Tibial nerve (tissue), 4 donors: ENCODE results near the gene CCDC13. TPM values are rescaled to one million over a fixed set of nuclear protein-coding genes. Genes with fewer than 3 reads are reported as not detected.

ENCODE experiments used
- small RNA-seq: library from RNA; depleted of rRNA; stranded (forward); fragments of <200 nt; gene quantifications from one replicate; pipeline ENCODE3, GENCODE V24; 2016
- total RNA-seq, 4 donors: library from RNA; depleted of rRNA; stranded (reverse); fragments of >200 nt; gene quantifications; one replicate each; pipeline ENCODE4 v1.1.0, GENCODE V29; 2016

CCDC13 gene
- total RNA-seq, 4 donors from 2014 or later = 1.7 to 12.6 (median 2.0) TPM

Small RNA genes lying within 50 kb of the gene (small RNA-seq; reads per million reads assigned to genes)
- gene CCDC13 = not detected

Other genes with a start within 250 kb of the CCDC13 start
- gene SEC22C, start 191.3 kb downstream of the CCDC13 start, total RNA-seq = 10 to 100 TPM; 74.1 to 95.3 (median 86.1) TPM
- 10 to 100 TPM; 10.2 to 28.2 (median 15.7) TPM for gene SS18L2, start 182.4 kb downstream of the CCDC13 start, total RNA-seq
- gene NKTR, start 172.6 kb downstream of the CCDC13 start, total RNA-seq = 100 to 1,000 TPM; 122 to 175 (median 146) TPM
- gene ZBTB47, start 119.6 kb downstream of the CCDC13 start, total RNA-seq = 10 to 100 TPM; 44.6 to 81.3 (median 60.3) TPM
- under 1 TPM in 1 of 4 donors, not detected in 3; 0.42 TPM for gene KLHL40, start 87.7 kb downstream of the CCDC13 start, total RNA-seq
- 1 to 10 TPM in 1 of 4 donors, not detected in 3; 3.5 TPM for gene HHATL, start 70.5 kb downstream of the CCDC13 start, total RNA-seq
- 100 to 1,000 TPM; 155 to 204 (median 186) TPM for gene HIGD1A, start 31.2 kb upstream of the CCDC13 start, total RNA-seq
- gene ACKR2, start 36.2 kb upstream of the CCDC13 start, total RNA-seq = 10 to 100 TPM; 25.2 to 59.0 (median 38.6) TPM
- not detected for gene CYP8B1, start 102.6 kb upstream of the CCDC13 start, total RNA-seq
- 10 to 100 TPM in 3 of 4 donors, 1 to 10 TPM in 1; 9.0 to 20.0 (median 16.7) TPM for gene ZNF662, start 132.9 kb upstream of the CCDC13 start, total RNA-seq
- 10 to 100 TPM; 43.0 to 70.6 (median 49.5) TPM for gene GASK1A, start 206.1 kb upstream of the CCDC13 start, total RNA-seq